22Rv1 (cell line): ENCODE data around the gene ATG9B.

ENCODE experiments used
- H3K27ac ChIP-seq: fragments of 450-650 bp; 2 replicates; pipeline ENCODE4 v1.5.1; 2017
- CTCF ChIP-seq: fragments of 450-650 bp; IDR thresholded peaks from 2 replicates; pipeline ENCODE4 v1.5.1; 2017; ENCODE audit warnings: mild to moderate bottlenecking
- ZFX ChIP-seq: fragments of 450-650 bp; IDR thresholded peaks from 2 replicates; pipeline ENCODE4 v1.6.1; 2017; ENCODE audit warnings: antibody characterized with exemption, borderline replicate concordance

Gene ATG9B

GRCh38 chr7:151024435-151025056, at the start of gene ATG9B:
TSS of gene ATG9B (minus strand) at chr7:151024494. CDS start at chr7:151024423, 71 bp downstream.
- H3K27ac ChIP-seq, result no peak within 1 kb of the TSS

GRCh38 chr7:151073990-151074389, 49.7 kb upstream of the ATG9B start:
- peak overlapping the region; percentile 100; the same call in 1 of the 2 replicates for H3K27ac ChIP-seq
- TF ChIP-seq ZFX, result no peak
- no peak for TF ChIP-seq CTCF

More at GRCh38 chr7:151024435-151025056, at the start of gene ATG9B:
- no peak for TF ChIP-seq CTCF
- no peak for TF ChIP-seq ZFX

- TF ChIP-seq ZFX (no peak), CTCF (no peak)
- H3K27ac ChIP-seq, result no peak overlapping the region; the same call in 1 of the 2 replicates
Measured at GRCh38 chr7:151071032-151071866, 47.0 kb upstream of the ATG9B start.

GRCh38 chr7:151070574-151070960, 46.3 kb upstream of the ATG9B start:
- no peak overlapping the region for H3K27ac ChIP-seq
- TF ChIP-seq ZFX, result no peak
- no peak for TF ChIP-seq CTCF

- TF ChIP-seq CTCF (no peak), ZFX (no peak)
- H3K27ac ChIP-seq, result no peak overlapping the region
Measured at GRCh38 chr7:151069841-151070573, 45.7 kb upstream of the ATG9B start.

GRCh38 chr7:151068069-151068773, 43.9 kb upstream of the ATG9B start:
- TF ChIP-seq CTCF (no peak), ZFX (no peak)
- peak overlapping the region; percentile 7; the same call in 1 of the 2 replicates for H3K27ac ChIP-seq
